ENCODE measurements around the gene PRKN.
A peak's percentile ranks its signal among the peaks of the same experiment; 100 is the strongest.
"Not testable (repeated sequence)": the region's sequence is repeated elsewhere in the genome, so short reads cannot be mapped to it uniquely, and the experiment has no call there.

PRKN gene

DNA sequence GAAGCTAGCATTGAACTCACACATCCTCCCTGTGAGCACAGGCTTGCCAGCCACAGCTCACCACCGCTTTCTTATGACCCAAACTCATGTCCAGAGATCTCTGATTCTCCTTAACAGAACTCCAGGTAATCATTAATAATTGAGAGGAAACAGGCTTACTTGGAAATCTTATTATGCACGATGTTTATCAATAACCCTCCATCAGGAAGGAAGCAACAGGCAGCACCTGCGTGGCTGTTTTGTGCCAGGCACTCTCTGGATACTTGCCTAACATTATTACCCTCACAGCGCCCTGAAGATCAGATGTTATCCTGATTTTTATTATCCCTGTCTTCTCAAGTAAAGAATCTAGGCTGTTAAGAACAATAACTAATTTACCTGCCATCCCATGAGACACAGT, 306.6 kb downstream of the PRKN start:
- Histone ChIP-seq H3K27ac (ENCODE audit: low read depth, low read length) (no peak overlapping the region), H3K27me3 (ENCODE audit: control insufficient read depth in 5 of 5, insufficient read depth in 4 of 5, low read length in 5 of 5) (no peaks in the 10 kb centered on the region), H3K9me3 (ENCODE audit: control insufficient read depth in 5 of 5, low read length in 5 of 5) (no peaks in the 10 kb centered on the region), H3K9ac (ENCODE audit: low read length in 5 of 5) (no peak overlapping the region), H3K4me3 (ENCODE audit: low read depth in 1 of 5, low read length in 5 of 5) (no peak overlapping the region), H3K36me3 (ENCODE audit: control insufficient read depth in 5 of 5, insufficient read depth in 5 of 5, low read length in 5 of 5) (peaks cover 0 to 4% (median 0%) of the 10 kb centered on the region in 5 donors), H3K4me1 (ENCODE audit: control insufficient read depth in 5 of 5, insufficient read depth in 5 of 5, low read length in 5 of 5) (no peaks in the 10 kb centered on the region)

DNA sequence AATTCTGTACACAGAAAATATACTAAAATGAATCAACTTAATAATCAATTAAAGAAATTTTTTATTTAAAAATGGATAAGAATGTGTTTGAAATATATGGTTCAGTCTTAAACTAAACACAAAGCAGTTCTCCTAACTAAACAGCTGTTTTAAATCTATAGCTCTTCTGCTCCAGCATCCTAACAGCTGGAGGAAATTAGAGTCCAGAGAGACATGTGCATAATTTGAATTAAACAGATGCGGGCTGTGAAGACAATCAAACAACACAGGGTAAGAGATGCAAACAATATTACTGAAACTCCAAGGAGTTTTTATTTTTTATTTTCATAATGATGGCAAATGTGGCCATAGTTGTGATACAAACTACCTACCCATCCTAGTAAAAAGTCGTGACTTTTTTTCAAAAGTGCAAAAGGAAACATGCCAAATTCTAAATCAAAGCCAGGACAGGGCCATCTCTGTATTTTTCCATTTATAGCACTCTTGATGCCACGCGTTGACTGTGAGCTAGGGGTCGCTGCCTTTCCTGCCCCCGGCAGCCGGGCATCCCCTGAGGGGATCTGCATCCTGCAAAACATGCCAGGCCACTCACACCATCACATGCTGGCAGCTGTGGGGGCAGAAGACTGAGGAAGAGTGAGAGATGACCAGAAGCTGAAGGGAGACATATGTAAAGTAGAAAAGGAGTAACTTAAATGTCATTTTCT, 310.6 kb downstream of the PRKN start:
- H3K27ac ChIP-seq (ENCODE audit: low read depth, low read length) = no peak overlapping the region
- no peaks in the 10 kb centered on the region for H3K4me1 ChIP-seq (ENCODE audit: control insufficient read depth in 5 of 5, insufficient read depth in 5 of 5, low read length in 5 of 5)
- H3K4me3 ChIP-seq (ENCODE audit: low read depth in 1 of 5, low read length in 5 of 5) = no peak overlapping the region

DNA sequence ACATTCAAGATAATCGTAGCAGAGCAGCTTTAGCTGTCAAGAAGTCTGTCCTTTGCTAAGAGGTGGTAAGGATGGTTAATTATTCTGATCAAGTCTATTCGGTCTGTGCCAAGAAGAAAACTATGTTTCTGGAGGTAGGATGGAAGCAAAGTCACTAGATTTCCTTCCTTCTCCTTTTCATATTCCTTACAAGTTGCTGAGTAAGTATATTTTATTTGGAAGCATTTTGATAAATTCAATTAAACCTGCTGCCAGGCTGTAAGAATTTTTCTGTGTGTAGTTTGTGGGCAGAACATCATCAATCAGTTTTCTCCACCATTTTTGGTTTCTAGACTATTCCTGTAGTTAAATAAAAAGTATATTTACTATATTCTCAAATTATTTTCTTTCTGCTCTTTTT, 311.3 kb downstream of the PRKN start:
- Histone ChIP-seq H3K4me1 (ENCODE audit: control insufficient read depth in 5 of 5, insufficient read depth in 5 of 5, low read length in 5 of 5) (no peaks in the 10 kb centered on the region), H3K36me3 (ENCODE audit: control insufficient read depth in 5 of 5, insufficient read depth in 5 of 5, low read length in 5 of 5) (no peaks in the 10 kb centered on the region), H3K9me3 (ENCODE audit: control insufficient read depth in 5 of 5, low read length in 5 of 5) (no peaks in the 10 kb centered on the region), H3K4me3 (ENCODE audit: low read depth in 1 of 5, low read length in 5 of 5) (no peak overlapping the region), H3K27ac (ENCODE audit: low read depth, low read length) (no peak overlapping the region), H3K9ac (ENCODE audit: low read length in 5 of 5) (no peak overlapping the region), H3K27me3 (ENCODE audit: control insufficient read depth in 5 of 5, insufficient read depth in 4 of 5, low read length in 5 of 5) (no peaks in the 10 kb centered on the region)

More for the DNA sequence above, 310.6 kb downstream of the PRKN start:
- H3K9ac ChIP-seq (ENCODE audit: low read length in 5 of 5) = no peak overlapping the region
- no peaks in the 10 kb centered on the region for H3K36me3 ChIP-seq (ENCODE audit: control insufficient read depth in 5 of 5, insufficient read depth in 5 of 5, low read length in 5 of 5)
- no peaks in the 10 kb centered on the region for H3K9me3 ChIP-seq (ENCODE audit: control insufficient read depth in 5 of 5, low read length in 5 of 5)
- H3K27me3 ChIP-seq (ENCODE audit: control insufficient read depth in 5 of 5, insufficient read depth in 4 of 5, low read length in 5 of 5) = no peaks in the 10 kb centered on the region

DNA sequence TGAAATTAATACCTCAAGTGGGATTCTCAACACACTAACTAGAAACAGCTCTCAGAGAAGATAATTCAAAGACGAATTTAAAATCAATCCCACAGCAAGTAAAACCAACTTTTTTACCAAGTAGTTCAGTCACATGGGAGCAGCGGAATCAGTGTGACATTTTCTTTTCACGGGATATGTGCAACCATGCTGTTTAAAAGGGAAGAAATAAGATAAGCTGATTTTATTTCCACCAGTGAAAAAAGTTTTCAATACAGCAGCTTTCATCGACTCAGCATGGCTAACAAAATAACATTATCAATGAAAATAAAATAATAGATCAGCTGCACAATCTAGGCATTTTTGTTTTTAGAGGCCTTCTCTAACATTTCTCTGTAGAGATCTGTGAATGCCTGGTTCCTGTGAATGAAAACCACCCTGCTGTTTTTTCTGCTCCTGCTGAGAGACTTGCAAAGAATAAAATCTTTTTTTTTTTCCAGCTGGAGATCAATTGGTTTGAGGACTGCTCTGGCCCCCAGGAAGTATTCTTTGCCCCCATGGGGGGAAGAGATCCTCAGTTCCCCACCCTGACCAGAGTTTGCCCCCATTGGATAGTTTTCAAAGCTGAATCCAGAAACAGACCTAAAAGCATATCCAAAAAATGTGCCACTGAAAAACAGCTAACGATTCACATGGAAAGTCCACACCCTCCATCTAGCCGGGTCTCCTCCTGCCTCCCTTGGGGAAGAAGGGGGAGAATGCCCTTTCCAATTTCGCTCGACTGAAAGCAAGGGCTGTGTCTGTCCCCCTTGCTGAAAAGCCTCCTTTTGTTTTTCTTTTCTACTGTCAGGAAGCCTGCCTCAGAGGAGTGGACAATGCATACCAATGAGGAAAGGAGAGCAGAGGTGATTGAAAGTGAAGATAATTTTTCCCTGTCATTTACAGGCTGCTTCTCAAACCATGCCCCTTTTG, 317.6 kb downstream of the PRKN start:
- Histone ChIP-seq H3K27ac (ENCODE audit: low read depth, low read length) (no peak overlapping the region), H3K9me3 (ENCODE audit: control insufficient read depth in 5 of 5, low read length in 5 of 5) (no peaks in the 10 kb centered on the region), H3K9ac (ENCODE audit: low read length in 5 of 5) (no peak overlapping the region), H3K4me3 (ENCODE audit: low read depth in 1 of 5, low read length in 5 of 5) (no peak overlapping the region), H3K27me3 (ENCODE audit: control insufficient read depth in 5 of 5, insufficient read depth in 4 of 5, low read length in 5 of 5) (no peaks in the 10 kb centered on the region), H3K4me1 (ENCODE audit: control insufficient read depth in 5 of 5, insufficient read depth in 5 of 5, low read length in 5 of 5) (peaks cover 0 to 6% (median 2%) of the 10 kb centered on the region in 5 donors), H3K36me3 (ENCODE audit: control insufficient read depth in 5 of 5, insufficient read depth in 5 of 5, low read length in 5 of 5) (no peaks in the 10 kb centered on the region)

DNA sequence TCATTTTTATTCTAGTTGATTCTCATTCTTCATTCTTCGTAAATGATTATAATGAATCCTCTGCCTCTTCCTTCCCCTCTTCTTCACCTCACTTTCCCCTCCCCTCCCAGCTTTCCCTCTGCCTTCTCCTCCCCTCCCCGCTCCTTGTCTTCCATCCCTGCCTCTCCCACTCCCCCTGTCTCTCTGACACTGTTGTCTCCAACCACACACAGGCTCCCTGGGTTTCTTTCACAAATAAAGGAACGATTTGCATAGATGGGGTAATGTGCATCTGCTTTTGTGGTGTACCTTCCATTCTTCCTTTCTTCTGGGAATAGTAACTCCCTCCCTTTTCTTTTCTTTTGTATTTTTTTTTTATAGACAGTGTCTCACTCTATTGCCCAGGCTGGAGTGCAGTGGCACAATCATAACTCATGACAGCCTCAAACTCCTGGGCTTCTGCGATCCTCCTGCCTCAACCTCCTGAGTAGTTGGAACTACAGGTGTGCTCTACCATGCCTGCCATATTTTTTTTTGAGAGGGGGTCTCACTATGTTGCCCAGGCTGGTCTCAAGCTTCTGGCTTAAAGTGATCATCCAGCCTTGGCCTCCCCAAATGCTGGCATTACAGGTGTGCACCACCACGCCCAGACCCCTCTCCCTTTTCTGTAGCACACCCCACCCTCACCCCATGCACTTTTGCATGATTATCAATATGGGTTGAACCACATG, 318.6 kb downstream of the PRKN start:
- no peak overlapping the region for H3K27ac ChIP-seq (ENCODE audit: low read depth, low read length)
- no peaks in the 10 kb centered on the region for H3K36me3 ChIP-seq (ENCODE audit: control insufficient read depth in 5 of 5, insufficient read depth in 5 of 5, low read length in 5 of 5)
- no peak overlapping the region for H3K4me3 ChIP-seq (ENCODE audit: low read depth in 1 of 5, low read length in 5 of 5)
- peaks cover 0 to 6% (median 2%) of the 10 kb centered on the region in 5 donors for H3K4me1 ChIP-seq (ENCODE audit: control insufficient read depth in 5 of 5, insufficient read depth in 5 of 5, low read length in 5 of 5)
- no peaks in the 10 kb centered on the region for H3K27me3 ChIP-seq (ENCODE audit: control insufficient read depth in 5 of 5, insufficient read depth in 4 of 5, low read length in 5 of 5)
- no peak overlapping the region for H3K9ac ChIP-seq (ENCODE audit: low read length in 5 of 5)
- H3K9me3 ChIP-seq (ENCODE audit: control insufficient read depth in 5 of 5, low read length in 5 of 5) = no peaks in the 10 kb centered on the region

DNA sequence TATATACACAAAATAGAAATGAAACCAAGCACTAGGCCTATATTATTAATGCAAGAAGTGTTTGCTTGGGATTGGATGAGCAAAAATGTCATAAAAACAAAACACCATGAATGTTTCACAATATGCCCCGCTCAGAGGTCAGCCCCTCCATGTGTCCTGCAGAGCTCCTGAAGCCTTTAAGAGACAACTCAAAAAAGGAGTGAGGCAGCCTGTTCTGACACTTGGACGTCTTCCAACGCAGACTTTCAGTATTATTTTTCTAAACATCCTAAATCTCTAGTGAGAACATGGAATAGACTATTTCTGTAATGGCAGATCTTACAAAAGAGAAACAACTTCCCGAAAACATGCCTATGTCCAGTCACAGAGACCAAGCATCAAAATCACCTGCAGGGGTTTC, 322.6 kb downstream of the PRKN start:
- H3K36me3 ChIP-seq (ENCODE audit: control insufficient read depth in 5 of 5, insufficient read depth in 5 of 5, low read length in 5 of 5) = no peaks in the 10 kb centered on the region
- no peak overlapping the region for H3K4me3 ChIP-seq (ENCODE audit: low read depth in 1 of 5, low read length in 5 of 5)
- no peaks in the 10 kb centered on the region for H3K4me1 ChIP-seq (ENCODE audit: control insufficient read depth in 5 of 5, insufficient read depth in 5 of 5, low read length in 5 of 5)
- H3K9me3 ChIP-seq (ENCODE audit: control insufficient read depth in 5 of 5, low read length in 5 of 5) = no peaks in the 10 kb centered on the region
- no peak overlapping the region for H3K27ac ChIP-seq (ENCODE audit: low read depth, low read length)
- H3K9ac ChIP-seq (ENCODE audit: low read length in 5 of 5) = no peak overlapping the region
- no peaks in the 10 kb centered on the region for H3K27me3 ChIP-seq (ENCODE audit: control insufficient read depth in 5 of 5, insufficient read depth in 4 of 5, low read length in 5 of 5)

DNA sequence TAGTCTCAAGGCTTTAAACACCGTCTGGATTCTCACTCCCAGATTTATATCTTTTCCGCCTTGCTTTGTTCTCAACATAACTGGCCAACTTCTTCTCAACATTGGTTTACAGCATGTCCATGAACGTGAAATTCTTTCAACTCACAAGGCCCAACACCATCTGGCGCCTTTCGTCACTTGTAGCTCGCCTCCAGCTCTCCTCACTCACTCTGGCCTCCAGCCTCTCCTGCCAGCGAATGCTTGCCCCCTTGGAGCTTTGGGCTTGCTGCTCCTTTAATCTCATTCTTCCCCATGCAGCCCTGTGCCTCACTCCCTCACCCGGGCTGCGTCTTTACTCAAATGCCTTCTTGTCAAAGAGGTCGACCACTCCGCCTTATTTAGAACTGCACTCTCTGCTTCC, 324.5 kb downstream of the PRKN start:
- H3K4me3 ChIP-seq (ENCODE audit: low read depth in 1 of 5, low read length in 5 of 5) = no peak overlapping the region
- no peaks in the 10 kb centered on the region for H3K4me1 ChIP-seq (ENCODE audit: control insufficient read depth in 5 of 5, insufficient read depth in 5 of 5, low read length in 5 of 5)
- no peak overlapping the region for H3K27ac ChIP-seq (ENCODE audit: low read depth, low read length)
- H3K9ac ChIP-seq (ENCODE audit: low read length in 5 of 5) = no peak overlapping the region
- H3K9me3 ChIP-seq (ENCODE audit: control insufficient read depth in 5 of 5, low read length in 5 of 5) = peaks cover 0 to 8% (median 4%) of the 10 kb centered on the region in 5 donors
- H3K27me3 ChIP-seq (ENCODE audit: control insufficient read depth in 5 of 5, insufficient read depth in 4 of 5, low read length in 5 of 5) = no peaks in the 10 kb centered on the region
- no peaks in the 10 kb centered on the region for H3K36me3 ChIP-seq (ENCODE audit: control insufficient read depth in 5 of 5, insufficient read depth in 5 of 5, low read length in 5 of 5)

DNA sequence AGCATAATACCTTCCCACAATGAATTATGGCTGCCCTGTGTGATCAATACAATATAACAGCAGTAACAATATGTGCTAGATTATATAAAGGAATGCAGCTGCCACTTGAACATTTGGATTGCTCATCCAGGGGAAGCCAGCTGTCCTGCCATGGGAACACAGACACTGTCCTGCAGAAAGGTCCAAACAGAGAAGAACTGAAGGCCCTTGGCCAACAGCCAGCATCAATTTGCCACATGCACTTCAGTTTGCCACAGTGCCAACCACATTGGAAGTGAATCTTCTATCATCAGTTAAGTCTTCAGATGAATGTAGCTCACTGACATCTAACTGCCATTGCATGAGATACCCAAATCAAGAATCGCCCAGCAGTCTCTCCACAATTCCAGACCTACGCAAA, 332.4 kb downstream of the PRKN start:
- Histone ChIP-seq H3K9ac (ENCODE audit: low read length in 5 of 5) (no peak overlapping the region), H3K9me3 (ENCODE audit: control insufficient read depth in 5 of 5, low read length in 5 of 5) (peaks cover 0 to 8% (median 4%) of the 10 kb centered on the region in 5 donors), H3K4me3 (ENCODE audit: low read depth in 1 of 5, low read length in 5 of 5) (no peak overlapping the region), H3K27ac (ENCODE audit: low read depth, low read length) (no peak overlapping the region), H3K36me3 (ENCODE audit: control insufficient read depth in 5 of 5, insufficient read depth in 5 of 5, low read length in 5 of 5) (no peaks in the 10 kb centered on the region), H3K27me3 (ENCODE audit: control insufficient read depth in 5 of 5, insufficient read depth in 4 of 5, low read length in 5 of 5) (no peaks in the 10 kb centered on the region), H3K4me1 (ENCODE audit: control insufficient read depth in 5 of 5, insufficient read depth in 5 of 5, low read length in 5 of 5) (peaks cover 0 to 5% (median 2%) of the 10 kb centered on the region in 5 donors)

DNA sequence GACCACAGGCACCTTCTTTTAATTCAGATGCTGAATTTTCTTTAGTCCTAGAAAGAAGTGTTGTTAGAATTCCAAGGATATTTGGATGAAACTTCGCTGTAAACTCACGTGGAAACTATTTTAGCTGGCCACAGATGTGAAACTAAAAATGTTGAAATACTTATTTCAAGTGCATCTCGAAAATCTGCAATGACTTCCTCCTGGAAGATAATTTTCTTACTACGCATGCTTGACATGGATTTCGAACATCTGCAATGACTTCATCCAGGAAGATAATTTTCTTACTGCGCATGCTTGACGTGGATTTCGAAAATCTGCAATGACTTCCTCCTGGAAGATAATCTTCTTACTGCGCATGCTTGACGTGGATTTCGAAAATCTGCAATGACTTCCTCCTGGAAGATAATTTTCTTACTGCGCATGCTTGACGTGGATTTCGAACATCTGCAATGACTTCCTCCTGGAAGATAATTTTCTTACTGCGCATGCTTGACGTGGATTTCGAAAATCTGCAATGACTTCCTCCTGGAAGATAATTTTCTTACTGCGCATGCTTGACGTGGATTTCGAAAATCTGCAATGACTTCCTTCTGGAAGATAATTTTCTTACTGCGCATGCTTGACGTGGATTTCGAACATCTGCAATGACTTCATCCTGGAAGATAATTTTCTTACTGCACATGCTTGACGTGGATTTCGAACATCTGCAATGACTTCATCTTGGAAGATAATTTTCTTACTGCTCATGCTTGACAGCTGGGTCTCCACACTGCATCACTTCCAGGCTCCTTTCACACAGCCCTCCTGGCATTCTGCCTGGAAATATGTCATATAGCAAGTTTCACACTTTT, 336.4 kb downstream of the PRKN start:
- not testable (repeated sequence) for H3K27me3 ChIP-seq (ENCODE audit: control insufficient read depth in 5 of 5, insufficient read depth in 4 of 5, low read length in 5 of 5); H3K9ac ChIP-seq (ENCODE audit: low read length in 5 of 5); H3K36me3 ChIP-seq (ENCODE audit: control insufficient read depth in 5 of 5, insufficient read depth in 5 of 5, low read length in 5 of 5); H3K9me3 ChIP-seq (ENCODE audit: control insufficient read depth in 5 of 5, low read length in 5 of 5)
- peak overlapping the region in 2 of 5 donors; percentile 6 to 14 for H3K4me3 ChIP-seq (ENCODE audit: low read depth in 1 of 5, low read length in 5 of 5)
- H3K4me1 ChIP-seq (ENCODE audit: control insufficient read depth in 5 of 5, insufficient read depth in 5 of 5, low read length in 5 of 5) = peaks cover 0 to 23% (median 18%) of the 10 kb centered on the region in 5 donors
- H3K27ac ChIP-seq (ENCODE audit: low read depth, low read length) = peak overlapping the region; percentile 21
